Measurements from ENCODE around the gene KRT12.

The KRT12 gene

GRCh38 chr17:40866838-40867237 is at the start of gene KRT12:
Gene KRT12, minus strand, starts transcription at chr17:40867223. Its CDS starts 37 bp downstream, at chr17:40867186.
- no peak for DNase-seq

GRCh38 chr17:40916366-40916765 is 49.3 kb upstream of the KRT12 start:
- no peak for DNase-seq

- no peak for DNase-seq
Observed at GRCh38 chr17:40915721-40916256, 48.8 kb upstream of the KRT12 start.

- no peak for DNase-seq
Observed at GRCh38 chr17:40915199-40915661, 48.2 kb upstream of the KRT12 start.

GRCh38 chr17:40914075-40914855 is 47.2 kb upstream of the KRT12 start:
- DNase-seq: no peak

- DNase-seq: no peak
Observed at GRCh38 chr17:40912486-40913210, 45.6 kb upstream of the KRT12 start.

GRCh38 chr17:40910441-40910841 is 43.4 kb upstream of the KRT12 start:
- DNase-seq: no peak

GRCh38 chr17:40909755-40910154 is 42.7 kb upstream of the KRT12 start:
- DNase-seq: no peak

GRCh38 chr17:40909351-40909750 is 42.3 kb upstream of the KRT12 start:
- DNase-seq: peak; percentile 63

- no peak for DNase-seq
Observed at GRCh38 chr17:40906613-40907012, 39.6 kb upstream of the KRT12 start.

- DNase-seq: no peak
Observed at GRCh38 chr17:40905370-40905769, 38.3 kb upstream of the KRT12 start.

- no peak for DNase-seq
Observed at GRCh38 chr17:40903129-40903847, 36.3 kb upstream of the KRT12 start.

- no peak for DNase-seq
Observed at GRCh38 chr17:40902498-40902897, 35.5 kb upstream of the KRT12 start.

- no peak for DNase-seq
Observed at GRCh38 chr17:40901981-40902474, 35.0 kb upstream of the KRT12 start.

- no peak for DNase-seq
Observed at GRCh38 chr17:40900809-40901356, 33.9 kb upstream of the KRT12 start.

GRCh38 chr17:40896916-40897455 is 30.0 kb upstream of the KRT12 start:
- no peak for DNase-seq

GRCh38 chr17:40895106-40895730 is 28.2 kb upstream of the KRT12 start:
- no peak for DNase-seq

GRCh38 chr17:40888196-40888720 is 21.2 kb upstream of the KRT12 start:
- DNase-seq: no peak

GRCh38 chr17:40886090-40886489 is 19.1 kb upstream of the KRT12 start:
- DNase-seq: no peak

GRCh38 chr17:40884708-40885512 is 17.9 kb upstream of the KRT12 start, which contains the start of gene KRT20:
Gene KRT20, minus strand, starts transcription at chr17:40885242. Its CDS starts 57 bp downstream, at chr17:40885185.
- no peak for DNase-seq

All from activated CD4-positive, alpha-beta T cell treated with anti-CD3 and anti-CD28 coated beads, Interleukin-2, amount 50 U/mL, for 1 hour (primary cell).